IgD-negative memory B cell (primary cell): ENCODE results near the gene GAP43. TPM values are rescaled to one million over a fixed set of nuclear protein-coding genes. Genes with fewer than 3 reads are reported as not detected.

Experiments used
- H3K27ac Mint-ChIP-seq, 3 donors: one replicate each; pipeline ENCODE4 v1.8.0; 2020 to 2022; ENCODE audit warnings: mild to moderate bottlenecking in 3 of 3, mixed read lengths in 3 of 3, moderate library complexity in 1 of 3
- H3K27me3 Mint-ChIP-seq: one replicate; pipeline ENCODE4 v1.8.0; 2021; ENCODE audit warnings: mixed read lengths
- H3K36me3 Mint-ChIP-seq: one replicate; pipeline ENCODE4 v1.8.0; 2020; ENCODE audit warnings: mild to moderate bottlenecking, mixed read lengths
- H3K4me1 Mint-ChIP-seq, 3 donors: one replicate each; pipeline ENCODE4 v1.8.0; 2020 to 2022; ENCODE audit warnings: mixed read lengths in 3 of 3, mild to moderate bottlenecking in 1 of 3
- H3K4me3 Mint-ChIP-seq, 4 donors: one replicate each; pipeline ENCODE4 v1.8.0; 2020 to 2022; ENCODE audit warnings: mild to moderate bottlenecking in 4 of 4, mixed read lengths in 4 of 4, moderate library complexity in 3 of 4
- H3K9me3 Mint-ChIP-seq, 3 donors: one replicate each; pipeline ENCODE4 v1.8.0; 2020 to 2021; ENCODE audit warnings: mixed read lengths in 3 of 3, mild to moderate bottlenecking in 1 of 3
- polyA plus RNA-seq: library from polyadenylated mRNA; unstranded; fragments of 300-500 nt; fragmentation: Illumina TruSeq; gene quantifications from one replicate; pipeline ENCODE4 v1.2.3, GENCODE V29; 2021

The GAP43 gene
- polyA plus RNA-seq, 1 donor from 2014 or later: not detected

- no peaks in the 10 kb centered on the region for H3K27me3 Mint-ChIP-seq
- no peaks in the 10 kb centered on the region for H3K36me3 Mint-ChIP-seq
- no peaks in the 10 kb centered on the region for H3K4me1 Mint-ChIP-seq
- no peak overlapping the region for H3K27ac Mint-ChIP-seq
- no peaks in the 10 kb centered on the region for H3K9me3 Mint-ChIP-seq
- no peak overlapping the region for H3K4me3 Mint-ChIP-seq
Observed at GRCh38 chr3:115616461-115616860, 6.8 kb upstream of the GAP43 start.

DNA sequence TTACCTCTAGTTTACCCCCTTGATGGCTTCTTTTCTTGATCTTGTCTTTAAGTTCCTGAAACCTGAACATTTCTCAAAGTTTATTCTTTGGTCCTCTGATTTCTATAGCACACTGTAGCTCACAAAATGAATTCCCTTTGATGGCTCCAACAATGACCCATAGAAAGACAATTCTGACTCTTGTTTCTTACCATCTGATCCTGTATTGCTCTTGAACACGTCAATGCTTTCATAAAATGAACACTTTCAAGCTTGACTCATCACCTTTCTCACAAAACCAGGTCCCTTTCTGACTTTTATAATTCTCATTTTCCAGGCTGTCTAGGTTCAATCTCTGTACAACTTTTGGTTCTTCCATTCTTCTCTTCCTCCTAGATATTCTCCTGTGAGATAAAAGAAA lies 5.7 kb upstream of the GAP43 start:
- no peaks in the 10 kb centered on the region for H3K36me3 Mint-ChIP-seq
- no peaks in the 10 kb centered on the region for H3K9me3 Mint-ChIP-seq
- H3K27ac Mint-ChIP-seq: no peak overlapping the region
- no peak overlapping the region for H3K4me3 Mint-ChIP-seq
- H3K27me3 Mint-ChIP-seq: no peaks in the 10 kb centered on the region
- no peaks in the 10 kb centered on the region for H3K4me1 Mint-ChIP-seq

GRCh38 chr3:115624029-115624741 lies 875 bp downstream of the GAP43 start:
- no peaks in the 10 kb centered on the region for H3K36me3 Mint-ChIP-seq
- peak overlapping the region in 2 of 4 donors; percentile 83 to 86 for H3K4me3 Mint-ChIP-seq
- peaks cover 23% of the 10 kb centered on the region for H3K27me3 Mint-ChIP-seq
- H3K4me1 Mint-ChIP-seq: peaks cover 0 to 10% (median 6%) of the 10 kb centered on the region in 3 donors
- no peak overlapping the region for H3K27ac Mint-ChIP-seq
- H3K9me3 Mint-ChIP-seq: no peaks in the 10 kb centered on the region

- no peak overlapping the region for H3K4me3 Mint-ChIP-seq
- H3K27ac Mint-ChIP-seq: no peak overlapping the region
- no peaks in the 10 kb centered on the region for H3K9me3 Mint-ChIP-seq
- H3K4me1 Mint-ChIP-seq: peaks cover 0 to 10% (median 6%) of the 10 kb centered on the region in 3 donors
- peaks cover 23% of the 10 kb centered on the region for H3K27me3 Mint-ChIP-seq
- no peaks in the 10 kb centered on the region for H3K36me3 Mint-ChIP-seq
Observed at GRCh38 chr3:115624901-115625300, 1.6 kb downstream of the GAP43 start.

DNA sequence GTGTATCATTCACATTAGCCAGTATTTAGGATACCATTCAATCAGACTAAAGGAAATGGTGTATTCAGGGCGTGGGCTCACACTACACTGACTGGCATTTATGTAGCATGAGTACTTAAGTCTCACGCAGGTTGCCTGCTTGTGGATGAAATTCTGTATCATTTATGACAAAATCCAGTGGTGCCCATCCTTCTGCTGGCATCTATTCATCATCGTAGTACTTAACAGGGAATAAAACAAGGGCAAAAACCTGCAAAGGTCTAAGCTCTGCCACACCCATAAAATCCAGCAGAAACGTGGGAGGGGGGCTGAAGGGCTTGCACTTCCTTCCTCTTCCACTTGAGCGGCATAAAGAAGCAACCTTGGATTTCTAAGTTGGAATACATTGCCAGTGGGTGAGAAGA lies 2.7 kb downstream of the GAP43 start:
- peaks cover 23% of the 10 kb centered on the region for H3K27me3 Mint-ChIP-seq
- H3K27ac Mint-ChIP-seq: no peak overlapping the region
- H3K9me3 Mint-ChIP-seq: no peaks in the 10 kb centered on the region
- H3K4me3 Mint-ChIP-seq: no peak overlapping the region
- no peaks in the 10 kb centered on the region for H3K36me3 Mint-ChIP-seq
- peaks cover 0 to 10% (median 6%) of the 10 kb centered on the region in 3 donors for H3K4me1 Mint-ChIP-seq

GRCh38 chr3:115626721-115627120 lies 3.4 kb downstream of the GAP43 start:
- Mint-ChIP-seq H3K36me3 (no peaks in the 10 kb centered on the region), H3K9me3 (no peaks in the 10 kb centered on the region), H3K4me1 (peaks cover 0 to 10% (median 6%) of the 10 kb centered on the region in 3 donors), H3K27ac (no peak overlapping the region), H3K27me3 (peaks cover 23% of the 10 kb centered on the region), H3K4me3 (no peak overlapping the region)

- H3K4me1 Mint-ChIP-seq: peaks cover 0 to 10% (median 6%) of the 10 kb centered on the region in 3 donors
Observed at GRCh38 chr3:115627180-115628074, 4.1 kb downstream of the GAP43 start.

DNA sequence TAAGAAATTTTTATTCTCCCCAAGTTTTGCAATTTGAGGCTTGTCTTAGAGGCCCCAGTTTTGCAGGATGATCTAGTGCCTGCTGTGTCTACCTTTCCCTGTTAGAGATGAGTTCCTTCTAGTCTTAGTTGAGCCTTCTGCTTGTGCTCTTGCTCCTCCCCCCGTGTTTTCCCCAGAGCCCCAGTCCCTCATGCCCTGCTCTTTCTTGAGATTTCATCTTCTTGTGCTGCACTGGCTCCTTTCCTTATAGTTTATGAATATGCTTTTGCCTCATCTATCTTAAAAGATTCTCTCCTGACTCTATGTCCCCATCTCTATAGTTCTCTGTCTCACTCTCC lies 4.7 kb downstream of the GAP43 start:
- no peaks in the 10 kb centered on the region for H3K9me3 Mint-ChIP-seq
- H3K27me3 Mint-ChIP-seq: peaks cover 22% of the 10 kb centered on the region
- H3K27ac Mint-ChIP-seq: no peak overlapping the region
- H3K36me3 Mint-ChIP-seq: no peaks in the 10 kb centered on the region
- H3K4me3 Mint-ChIP-seq: no peak overlapping the region
- peaks cover 0 to 10% (median 6%) of the 10 kb centered on the region in 3 donors for H3K4me1 Mint-ChIP-seq

More at GRCh38 chr3:115627180-115628074, 4.1 kb downstream of the GAP43 start:
- H3K27me3 Mint-ChIP-seq: peaks cover 23% of the 10 kb centered on the region
- H3K27ac Mint-ChIP-seq: no peak overlapping the region
- H3K36me3 Mint-ChIP-seq: no peaks in the 10 kb centered on the region
- no peaks in the 10 kb centered on the region for H3K9me3 Mint-ChIP-seq
- no peak overlapping the region for H3K4me3 Mint-ChIP-seq

DNA sequence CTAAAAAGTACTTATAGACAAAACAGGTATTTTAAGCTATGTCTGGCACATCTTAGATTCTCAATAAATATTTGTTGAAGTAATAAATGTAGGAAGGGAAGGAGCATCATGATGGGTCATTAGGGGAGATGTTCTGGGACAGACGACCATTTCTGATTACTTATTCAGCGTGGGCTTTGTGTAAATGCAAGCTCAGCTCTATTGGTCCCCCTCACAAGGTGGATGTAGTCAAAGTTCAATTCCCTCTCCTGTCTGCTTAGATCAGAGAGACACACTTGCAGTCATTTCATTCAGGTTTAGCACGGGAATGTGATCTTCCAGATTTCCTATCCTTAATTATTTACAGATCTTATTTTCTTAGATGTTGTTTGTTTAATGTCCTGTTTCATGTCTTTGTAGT lies 7.5 kb downstream of the GAP43 start:
- H3K9me3 Mint-ChIP-seq: no peaks in the 10 kb centered on the region
- no peaks in the 10 kb centered on the region for H3K36me3 Mint-ChIP-seq
- H3K4me3 Mint-ChIP-seq: no peak overlapping the region
- H3K27ac Mint-ChIP-seq: no peak overlapping the region
- H3K4me1 Mint-ChIP-seq: peaks cover 0 to 3% (median 0%) of the 10 kb centered on the region in 3 donors
- peaks cover 5% of the 10 kb centered on the region for H3K27me3 Mint-ChIP-seq

GRCh38 chr3:115632026-115632425 lies 8.7 kb downstream of the GAP43 start:
- Mint-ChIP-seq H3K4me3 (no peak overlapping the region), H3K4me1 (peaks cover 0 to 3% (median 0%) of the 10 kb centered on the region in 3 donors), H3K9me3 (no peaks in the 10 kb centered on the region), H3K27me3 (peaks cover 1% of the 10 kb centered on the region), H3K27ac (no peak overlapping the region), H3K36me3 (no peaks in the 10 kb centered on the region)

DNA sequence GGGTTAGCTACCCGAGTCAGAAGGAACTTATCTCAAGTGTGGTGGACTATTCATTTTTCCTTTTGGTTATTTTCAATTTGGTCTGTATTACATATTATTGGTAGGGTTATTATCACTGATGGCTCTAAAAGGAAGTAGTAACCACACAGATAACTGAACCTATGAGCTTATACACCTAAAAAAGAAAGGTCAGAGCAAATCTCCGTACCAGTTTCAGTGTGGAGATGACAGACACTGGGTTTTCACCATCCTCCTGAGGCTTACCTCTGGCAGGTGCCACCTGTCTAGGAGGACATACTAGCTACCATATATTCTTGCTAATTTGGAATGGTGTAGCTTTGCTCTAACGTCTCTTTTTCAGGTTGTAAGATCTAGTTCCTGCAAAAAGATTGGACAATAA lies 10.2 kb downstream of the GAP43 start:
- peaks cover 0 to under 1% (median under 1%) of the 10 kb centered on the region in 3 donors for H3K4me1 Mint-ChIP-seq
- no peaks in the 10 kb centered on the region for H3K36me3 Mint-ChIP-seq
- no peak overlapping the region for H3K4me3 Mint-ChIP-seq
- H3K9me3 Mint-ChIP-seq: no peaks in the 10 kb centered on the region
- no peak overlapping the region for H3K27ac Mint-ChIP-seq
- H3K27me3 Mint-ChIP-seq: peaks cover 1% of the 10 kb centered on the region

GRCh38 chr3:115634052-115634451 lies 10.7 kb downstream of the GAP43 start:
- no peaks in the 10 kb centered on the region for H3K36me3 Mint-ChIP-seq
- peaks cover 1% of the 10 kb centered on the region for H3K27me3 Mint-ChIP-seq
- no peaks in the 10 kb centered on the region for H3K9me3 Mint-ChIP-seq
- H3K27ac Mint-ChIP-seq: no peak overlapping the region
- peaks cover 0 to 3% (median 3%) of the 10 kb centered on the region in 3 donors for H3K4me1 Mint-ChIP-seq
- H3K4me3 Mint-ChIP-seq: no peak overlapping the region

DNA sequence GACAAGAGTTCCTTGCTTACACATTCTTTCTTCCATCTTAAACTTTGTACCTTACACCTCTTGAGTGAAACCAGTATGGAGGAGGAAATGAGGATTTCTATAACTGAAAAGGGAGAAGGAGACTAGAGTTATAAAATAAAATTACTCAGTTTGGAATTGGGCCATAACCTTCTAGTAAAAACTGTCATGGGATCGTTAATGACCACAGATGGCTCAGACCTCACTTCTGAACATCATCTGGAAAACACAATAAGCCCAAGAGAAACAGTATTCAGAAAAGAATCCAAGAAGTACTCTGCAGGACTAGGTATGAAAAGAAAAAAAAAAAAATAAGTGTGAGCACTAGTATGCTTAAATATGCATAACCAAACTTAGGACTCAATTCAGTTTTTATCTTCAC lies 12.1 kb downstream of the GAP43 start:
- H3K27me3 Mint-ChIP-seq: peaks cover 1% of the 10 kb centered on the region
- no peak overlapping the region for H3K4me3 Mint-ChIP-seq
- H3K4me1 Mint-ChIP-seq: peaks cover 0 to 3% (median 3%) of the 10 kb centered on the region in 3 donors
- H3K9me3 Mint-ChIP-seq: no peaks in the 10 kb centered on the region
- no peaks in the 10 kb centered on the region for H3K36me3 Mint-ChIP-seq
- no peak overlapping the region for H3K27ac Mint-ChIP-seq

GRCh38 chr3:115638241-115638640 lies 14.9 kb downstream of the GAP43 start:
- Mint-ChIP-seq H3K27ac (no peak overlapping the region), H3K4me1 (peaks cover 0 to 4% (median 3%) of the 10 kb centered on the region in 3 donors), H3K9me3 (no peaks in the 10 kb centered on the region), H3K27me3 (no peaks in the 10 kb centered on the region), H3K36me3 (no peaks in the 10 kb centered on the region), H3K4me3 (no peak overlapping the region)

DNA sequence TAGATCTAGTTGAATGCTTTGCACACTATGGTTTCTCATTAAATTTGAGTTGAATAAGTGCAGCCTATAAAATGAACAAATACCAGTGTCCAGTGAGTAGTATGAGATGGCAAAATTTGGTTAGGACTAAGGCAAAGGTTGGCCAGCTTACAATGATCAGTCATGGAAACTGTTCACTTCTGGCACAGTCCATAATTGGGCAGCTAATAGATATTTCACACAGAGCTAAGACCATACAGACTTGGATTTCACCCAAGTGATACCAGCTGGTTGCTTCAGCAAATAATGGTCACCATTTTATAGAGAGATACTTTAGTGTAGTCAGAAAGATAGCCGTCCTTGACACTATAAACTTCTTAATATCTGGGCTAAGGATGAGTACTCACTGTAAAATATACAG lies 15.7 kb downstream of the GAP43 start:
- H3K27me3 Mint-ChIP-seq: no peaks in the 10 kb centered on the region
- H3K9me3 Mint-ChIP-seq: no peaks in the 10 kb centered on the region
- peaks cover 0 to 4% (median 3%) of the 10 kb centered on the region in 3 donors for H3K4me1 Mint-ChIP-seq
- no peaks in the 10 kb centered on the region for H3K36me3 Mint-ChIP-seq
- no peak overlapping the region for H3K27ac Mint-ChIP-seq
- H3K4me3 Mint-ChIP-seq: no peak overlapping the region
